NB4 (cell line): ENCODE measurements around the gene TMEM240.

Experiments used
- CTCF ChIP-seq: IDR thresholded peaks from one replicate; pipeline ENCODE4 v1.5.1; 2012; ENCODE audit warnings: low read depth, low read length
- MYC ChIP-seq: IDR thresholded peaks from 2 replicates; pipeline ENCODE4 v1.6.1; 2011; ENCODE audit warnings: low read depth, low read length
- POLR2A ChIP-seq: IDR thresholded peaks from 2 replicates; pipeline ENCODE4 v1.6.1; 2011; ENCODE audit warnings: mild to moderate bottlenecking; ENCODE audit not compliant: insufficient read length; ENCODE audit errors: extremely low read depth
- TF ChIP-seq, protein P1 (sequence below): IDR thresholded peaks from 2 replicates; pipeline ENCODE4 v1.6.1; 2011; ENCODE audit warnings: low read depth, low read length

DNA sequence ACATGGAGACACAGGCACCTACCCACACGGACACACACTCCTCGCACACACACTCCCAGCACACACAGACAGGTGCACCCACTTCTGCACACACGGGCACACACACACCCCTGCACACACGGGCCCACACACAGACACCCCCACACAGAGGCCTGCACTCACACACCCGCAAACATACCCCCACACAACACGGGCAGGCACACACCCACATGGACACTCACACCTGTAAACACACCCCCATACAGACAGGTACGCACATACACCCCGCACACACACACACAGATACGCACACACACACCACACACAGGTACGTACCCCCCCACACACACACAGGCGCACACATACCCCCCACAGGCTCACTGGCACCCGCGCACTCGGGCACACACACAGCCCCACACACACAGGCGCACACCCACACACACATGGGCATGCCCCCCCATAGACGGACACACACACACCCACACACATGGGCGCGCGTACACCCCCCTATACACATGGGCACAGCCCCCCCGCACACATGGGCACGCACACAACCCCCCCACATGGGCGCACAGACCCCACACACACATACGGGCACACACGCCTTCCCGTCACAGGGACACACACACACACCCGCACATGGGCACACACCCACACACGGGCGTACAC lies 22.3 kb downstream of the TMEM240 start:
- TF ChIP-seq MYC, result no peak
- no peak for TF ChIP-seq CTCF
- TF ChIP-seq, protein P1, sequence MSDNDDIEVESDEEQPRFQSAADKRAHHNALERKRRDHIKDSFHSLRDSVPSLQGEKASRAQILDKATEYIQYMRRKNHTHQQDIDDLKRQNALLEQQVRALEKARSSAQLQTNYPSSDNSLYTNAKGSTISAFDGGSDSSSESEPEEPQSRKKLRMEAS, result no peak
- TF ChIP-seq POLR2A, result no peak
